ENCODE data around the gene FHIT.
"Not testable (repeated sequence)": the region's sequence is repeated elsewhere in the genome, so short reads cannot be mapped to it uniquely, and the experiment has no call there.

Gene FHIT

DNA sequence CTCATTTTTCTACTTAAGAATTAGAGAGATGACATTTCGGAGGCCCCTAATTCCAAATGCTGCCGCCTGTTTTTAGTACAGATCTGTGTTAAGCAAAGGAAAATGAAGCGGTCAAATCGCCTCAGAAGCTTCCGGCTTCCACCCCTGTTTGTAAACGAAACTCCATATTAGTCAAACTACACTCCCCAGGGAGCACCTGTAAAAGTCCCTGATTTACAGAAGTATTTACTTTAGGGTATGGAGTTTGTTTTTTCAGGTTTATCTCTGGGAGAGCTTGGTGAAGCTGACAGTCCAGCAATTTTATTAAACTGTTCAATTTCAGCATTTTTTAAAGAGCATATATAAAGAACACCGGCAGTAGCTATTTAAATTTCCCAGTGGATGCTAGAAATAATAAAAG is 319.8 kb downstream of the FHIT start:
- Mint-ChIP-seq H3K9me3 (peaks cover 8% of the 10 kb centered on the region), H3K4me1 (ENCODE audit: low read depth) (peaks cover 4% of the 10 kb centered on the region), H3K27ac (no peak overlapping the region), H3K27me3 (no peaks in the 10 kb centered on the region), H3K4me3 (no peak overlapping the region), H3K36me3 (ENCODE audit: low read depth) (no peaks in the 10 kb centered on the region)
- no peak for DNase-seq

DNA sequence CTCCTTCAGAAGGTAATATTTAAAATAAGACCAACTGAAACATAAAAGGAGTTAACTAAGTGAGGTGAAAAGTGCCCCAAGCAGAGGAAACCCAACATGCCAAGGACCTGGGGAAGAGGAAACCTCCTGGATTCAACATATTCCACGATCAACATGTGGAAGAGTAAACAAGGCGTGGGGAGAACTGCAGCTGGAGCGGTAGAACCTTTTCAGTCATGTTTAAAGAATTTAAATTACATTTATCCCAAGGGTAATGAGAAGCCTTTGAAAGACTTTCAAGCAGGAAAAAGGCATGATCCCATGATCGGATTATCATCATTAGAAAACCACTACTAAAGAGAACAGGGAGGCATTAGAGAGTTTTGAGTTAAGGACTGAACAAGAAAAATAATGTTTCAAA is 330.7 kb downstream of the FHIT start:
- Mint-ChIP-seq H3K36me3 (ENCODE audit: low read depth) (no peaks in the 10 kb centered on the region), H3K27ac (no peak overlapping the region), H3K4me1 (ENCODE audit: low read depth) (no peaks in the 10 kb centered on the region), H3K4me3 (no peak overlapping the region), H3K27me3 (no peaks in the 10 kb centered on the region), H3K9me3 (peaks cover 2% of the 10 kb centered on the region)
- no peak for DNase-seq

DNA sequence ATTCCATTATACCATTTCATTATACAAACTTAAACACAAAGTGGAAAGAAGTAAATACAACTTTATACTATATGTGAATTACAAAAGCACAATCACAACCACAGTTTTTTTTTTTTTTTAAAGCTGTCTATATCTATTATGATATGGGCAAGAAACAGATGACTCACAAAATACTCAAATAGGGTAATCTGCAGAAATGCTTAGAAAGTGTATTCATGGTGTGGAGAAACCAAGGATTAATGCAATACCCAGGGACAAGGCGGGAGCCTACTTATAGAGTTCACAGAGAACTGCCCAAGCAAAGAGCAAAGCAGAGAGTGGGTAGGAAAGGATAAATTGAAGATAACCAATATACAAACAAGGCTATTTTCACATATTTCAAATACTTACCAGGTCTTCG is 332.0 kb downstream of the FHIT start:
- Mint-ChIP-seq H3K4me3 (no peak overlapping the region), H3K27ac (no peak overlapping the region), H3K9me3 (peaks cover 2% of the 10 kb centered on the region)

DNA sequence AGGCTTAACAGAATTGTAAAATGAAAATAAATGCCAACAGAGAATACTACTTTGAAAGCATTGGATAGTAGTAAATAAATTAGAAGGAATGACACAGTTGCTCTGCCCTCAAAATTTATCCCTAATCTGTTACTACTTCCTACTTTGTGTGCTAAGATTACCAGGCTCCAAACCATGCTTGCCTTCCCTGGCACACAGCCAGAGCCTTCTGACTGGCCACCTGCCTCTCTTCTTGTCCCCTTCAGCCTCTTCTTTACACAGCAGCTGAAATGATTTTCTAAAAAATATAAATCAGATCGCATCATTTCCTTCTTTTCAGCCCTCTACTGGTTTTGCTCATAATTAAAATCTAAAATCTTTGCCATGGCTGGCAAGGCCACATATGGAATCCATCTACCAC is 334.1 kb downstream of the FHIT start:
- no peak for DNase-seq
- H3K27me3 Mint-ChIP-seq: no peaks in the 10 kb centered on the region
- no peaks in the 10 kb centered on the region for H3K36me3 Mint-ChIP-seq (ENCODE audit: low read depth)
- no peaks in the 10 kb centered on the region for H3K4me1 Mint-ChIP-seq (ENCODE audit: low read depth)
- H3K4me3 Mint-ChIP-seq: no peak overlapping the region
- no peak overlapping the region for H3K27ac Mint-ChIP-seq
- peaks cover 6% of the 10 kb centered on the region for H3K9me3 Mint-ChIP-seq

More for the DNA sequence above, 332.0 kb downstream of the FHIT start:
- Mint-ChIP-seq H3K36me3 (ENCODE audit: low read depth) (no peaks in the 10 kb centered on the region), H3K4me1 (ENCODE audit: low read depth) (no peaks in the 10 kb centered on the region), H3K27me3 (no peaks in the 10 kb centered on the region)
- DNase-seq: no peak

DNA sequence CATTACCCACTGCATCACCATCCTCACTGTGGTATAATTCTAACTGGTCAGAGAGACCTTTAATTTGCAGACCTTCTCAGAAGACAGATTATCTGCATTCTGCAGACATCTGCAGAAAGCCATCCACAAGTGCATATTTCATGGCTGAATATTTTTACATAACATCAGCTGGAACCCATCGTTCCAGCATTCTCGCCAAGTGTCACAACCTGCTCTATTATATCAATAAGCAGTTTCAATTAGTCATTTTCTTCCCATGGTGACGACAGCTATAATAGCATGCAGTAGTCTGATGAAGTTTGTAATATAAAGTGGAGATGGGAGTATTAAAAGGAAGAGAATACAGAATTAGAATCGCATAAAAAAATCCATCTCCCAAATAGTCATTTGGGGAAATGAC is 334.7 kb downstream of the FHIT start:
- peaks cover 6% of the 10 kb centered on the region for H3K9me3 Mint-ChIP-seq
- no peak overlapping the region for H3K4me3 Mint-ChIP-seq
- H3K4me1 Mint-ChIP-seq (ENCODE audit: low read depth): no peaks in the 10 kb centered on the region
- no peak for DNase-seq
- H3K27ac Mint-ChIP-seq: no peak overlapping the region
- no peaks in the 10 kb centered on the region for H3K27me3 Mint-ChIP-seq
- no peaks in the 10 kb centered on the region for H3K36me3 Mint-ChIP-seq (ENCODE audit: low read depth)

DNA sequence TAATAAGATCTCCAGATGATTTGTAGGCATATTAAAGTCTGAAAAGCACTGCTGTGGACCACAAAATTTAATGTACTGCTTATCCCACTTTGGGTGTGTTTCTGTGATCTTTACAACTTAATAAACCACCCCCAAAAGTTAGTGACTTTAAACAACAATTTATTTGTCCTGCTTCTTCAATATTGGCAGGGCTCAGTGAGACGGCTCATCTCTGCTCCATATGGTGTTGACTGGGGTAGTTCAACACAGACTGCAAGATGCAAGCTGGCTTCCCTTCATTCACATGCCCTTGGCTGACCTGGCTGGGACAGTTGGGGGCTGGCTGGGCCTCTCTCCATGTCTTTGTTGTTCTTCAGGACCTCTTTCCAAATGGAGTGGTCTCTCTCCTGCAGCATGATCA is 337.8 kb downstream of the FHIT start:
- Mint-ChIP-seq H3K27ac (no peak overlapping the region), H3K4me3 (no peak overlapping the region), H3K27me3 (no peaks in the 10 kb centered on the region), H3K36me3 (ENCODE audit: low read depth) (no peaks in the 10 kb centered on the region), H3K4me1 (ENCODE audit: low read depth) (no peaks in the 10 kb centered on the region), H3K9me3 (peaks cover 6% of the 10 kb centered on the region)
- no peak for DNase-seq

DNA sequence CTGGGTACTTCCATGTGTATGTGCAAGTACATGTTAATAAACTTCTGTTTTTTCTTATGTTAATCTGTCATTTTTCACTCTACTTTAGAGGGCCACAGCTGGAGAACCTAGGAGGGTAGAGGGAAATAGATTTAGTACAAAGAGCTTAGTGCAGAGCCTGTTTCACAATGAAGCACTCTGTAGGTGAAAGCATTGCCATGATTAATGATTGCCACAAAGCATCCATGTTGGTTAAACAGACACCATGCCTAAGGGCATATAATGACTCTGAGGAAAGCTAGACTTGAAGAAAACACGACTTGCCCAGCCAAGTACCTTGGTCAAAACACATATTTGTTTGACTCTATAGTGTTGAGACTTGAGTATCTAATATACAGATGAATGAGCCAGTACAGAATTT is 338.4 kb downstream of the FHIT start:
- H3K27me3 Mint-ChIP-seq: no peaks in the 10 kb centered on the region
- H3K36me3 Mint-ChIP-seq (ENCODE audit: low read depth): no peaks in the 10 kb centered on the region
- no peak overlapping the region for H3K27ac Mint-ChIP-seq
- no peak for DNase-seq
- H3K9me3 Mint-ChIP-seq: peaks cover 3% of the 10 kb centered on the region
- H3K4me1 Mint-ChIP-seq (ENCODE audit: low read depth): no peaks in the 10 kb centered on the region
- no peak overlapping the region for H3K4me3 Mint-ChIP-seq

DNA sequence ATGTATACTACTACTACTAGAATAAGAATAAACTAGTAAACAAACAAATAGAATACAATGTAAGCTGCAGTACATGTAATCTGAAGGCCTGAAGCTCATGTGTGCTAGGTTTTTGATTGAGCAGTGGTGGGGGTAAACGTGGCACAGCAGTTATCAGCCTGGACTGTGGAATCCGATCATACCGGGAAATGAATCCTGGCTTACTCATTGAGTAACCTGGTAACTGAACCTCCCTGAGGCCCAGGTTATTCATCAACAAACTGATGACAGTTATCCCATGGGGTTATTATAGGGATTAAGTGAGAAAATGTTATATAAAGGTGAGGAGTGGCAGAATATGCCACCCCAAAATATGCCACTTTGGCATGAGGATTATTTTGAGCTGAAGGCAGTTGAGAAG is 339.1 kb downstream of the FHIT start:
- H3K27me3 Mint-ChIP-seq: no peaks in the 10 kb centered on the region
- no peaks in the 10 kb centered on the region for H3K4me1 Mint-ChIP-seq (ENCODE audit: low read depth)
- H3K4me3 Mint-ChIP-seq: no peak overlapping the region
- no peaks in the 10 kb centered on the region for H3K36me3 Mint-ChIP-seq (ENCODE audit: low read depth)
- no peak overlapping the region for H3K27ac Mint-ChIP-seq
- peaks cover 3% of the 10 kb centered on the region for H3K9me3 Mint-ChIP-seq
- DNase-seq: no peak

DNA sequence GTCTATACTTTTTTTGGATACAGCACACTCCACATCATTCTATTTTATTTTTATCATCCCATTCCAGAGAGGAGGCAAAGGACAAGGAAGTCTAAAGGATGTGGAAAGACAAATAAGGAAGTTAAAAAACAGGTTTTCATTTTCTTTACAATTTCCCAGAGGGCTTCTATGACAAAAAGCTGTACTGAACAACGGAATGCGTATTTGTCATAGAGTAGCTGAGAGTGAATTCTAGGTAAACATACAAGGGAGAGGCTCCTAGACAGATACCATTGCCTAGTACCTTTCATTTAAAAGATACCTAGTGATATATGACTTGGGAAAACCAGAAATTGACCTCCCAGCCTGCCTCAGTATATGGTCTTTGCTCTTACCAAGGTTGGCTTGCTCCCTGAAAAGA is 341.7 kb downstream of the FHIT start:
- Mint-ChIP-seq H3K4me3 (no peak overlapping the region), H3K36me3 (ENCODE audit: low read depth) (no peaks in the 10 kb centered on the region), H3K27ac (no peak overlapping the region), H3K4me1 (ENCODE audit: low read depth) (no peaks in the 10 kb centered on the region), H3K27me3 (no peaks in the 10 kb centered on the region), H3K9me3 (peaks cover 3% of the 10 kb centered on the region)
- no peak for DNase-seq

DNA sequence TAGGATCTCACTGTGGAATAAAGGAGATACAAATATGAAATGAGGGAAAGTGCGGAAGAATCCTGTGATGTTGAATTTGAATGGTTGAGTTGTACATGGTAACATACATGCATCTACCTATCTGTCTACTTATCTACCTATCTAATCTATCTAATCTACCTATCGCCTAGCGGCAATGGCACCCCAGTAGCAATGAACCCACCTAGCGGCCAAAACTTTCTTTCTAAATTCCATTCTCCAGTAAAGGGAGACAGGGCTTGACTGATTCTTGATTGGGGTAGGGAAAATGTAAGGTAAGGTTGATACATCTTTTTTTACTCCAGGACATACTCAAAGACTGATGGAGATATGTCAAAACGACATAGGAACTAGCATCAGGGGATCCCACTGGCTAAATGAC is 345.0 kb downstream of the FHIT start:
- no peaks in the 10 kb centered on the region for H3K27me3 Mint-ChIP-seq
- no peaks in the 10 kb centered on the region for H3K9me3 Mint-ChIP-seq
- H3K36me3 Mint-ChIP-seq (ENCODE audit: low read depth): no peaks in the 10 kb centered on the region
- no peaks in the 10 kb centered on the region for H3K4me1 Mint-ChIP-seq (ENCODE audit: low read depth)
- H3K27ac Mint-ChIP-seq: no peak overlapping the region
- no peak overlapping the region for H3K4me3 Mint-ChIP-seq
- DNase-seq: no peak

DNA sequence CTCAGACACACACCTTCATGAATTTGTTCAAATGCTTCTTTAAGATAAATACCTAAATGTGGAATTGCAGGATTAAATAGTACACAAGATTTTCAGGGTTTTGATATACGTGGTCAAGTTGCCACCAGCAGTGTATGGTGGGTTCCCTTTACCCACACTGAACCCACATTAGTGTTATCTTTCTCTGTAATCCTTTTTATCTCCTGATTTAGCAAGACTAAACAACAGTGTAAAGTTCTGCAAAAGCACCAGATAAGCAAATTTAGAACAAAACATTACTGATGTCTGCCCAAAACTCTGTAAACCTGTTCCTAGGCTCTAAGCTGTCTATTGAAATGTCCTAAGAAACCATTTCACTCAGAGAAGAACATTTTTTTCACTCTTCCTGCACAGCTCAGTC is 352.9 kb downstream of the FHIT start:
- DNase-seq: no peak
- Mint-ChIP-seq H3K9me3 (no peaks in the 10 kb centered on the region), H3K36me3 (ENCODE audit: low read depth) (no peaks in the 10 kb centered on the region), H3K27ac (no peak overlapping the region), H3K4me3 (no peak overlapping the region), H3K27me3 (no peaks in the 10 kb centered on the region), H3K4me1 (ENCODE audit: low read depth) (no peaks in the 10 kb centered on the region)

DNA sequence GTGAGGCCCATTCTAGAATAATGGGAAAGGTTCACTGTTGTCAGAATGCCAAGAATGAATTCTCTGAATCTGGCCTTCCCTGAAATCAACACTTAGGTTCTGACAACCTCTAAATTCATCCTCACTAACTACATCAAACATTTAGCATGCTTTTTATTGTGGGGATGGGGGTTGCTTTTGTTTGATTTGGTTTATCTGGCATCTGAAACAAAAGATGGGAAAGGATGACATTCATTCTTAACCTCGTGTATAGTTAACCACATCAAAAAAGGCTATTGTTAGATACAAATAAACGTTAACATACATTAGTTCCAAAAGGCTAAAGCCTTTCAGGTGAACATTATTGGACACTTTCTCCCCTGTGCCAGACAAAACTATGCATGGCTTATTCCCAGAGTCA is 357.3 kb downstream of the FHIT start:
- no peak overlapping the region for H3K27ac Mint-ChIP-seq
- H3K4me1 Mint-ChIP-seq (ENCODE audit: low read depth): no peaks in the 10 kb centered on the region
- H3K4me3 Mint-ChIP-seq: no peak overlapping the region

DNA sequence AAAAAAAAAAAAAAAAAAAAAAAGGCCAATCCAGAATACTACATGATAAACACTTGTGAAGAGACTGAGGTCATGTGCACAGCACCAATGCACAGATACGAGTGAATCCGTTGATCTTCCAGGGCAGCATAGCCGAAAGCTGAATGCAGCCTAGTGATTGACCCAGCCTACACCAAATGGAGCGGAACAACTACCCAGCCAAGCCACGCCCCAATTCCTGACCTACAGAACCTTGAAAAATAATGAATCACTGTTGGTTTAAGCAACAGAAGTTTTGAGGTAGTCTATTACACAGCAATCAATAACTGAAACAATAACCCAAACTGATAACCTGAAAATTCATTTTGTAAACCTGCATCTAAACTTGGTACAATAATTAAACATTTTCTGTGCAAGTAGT is 361.0 kb downstream of the FHIT start:
- Mint-ChIP-seq H3K27me3 (no peaks in the 10 kb centered on the region), H3K4me3 (no peak overlapping the region), H3K9me3 (no peaks in the 10 kb centered on the region), H3K36me3 (ENCODE audit: low read depth) (no peaks in the 10 kb centered on the region), H3K4me1 (ENCODE audit: low read depth) (no peaks in the 10 kb centered on the region), H3K27ac (no peak overlapping the region)
- no peak for DNase-seq

More for the DNA sequence above, 357.3 kb downstream of the FHIT start:
- Mint-ChIP-seq H3K9me3 (no peaks in the 10 kb centered on the region), H3K36me3 (ENCODE audit: low read depth) (no peaks in the 10 kb centered on the region), H3K27me3 (no peaks in the 10 kb centered on the region)
- DNase-seq: no peak

DNA sequence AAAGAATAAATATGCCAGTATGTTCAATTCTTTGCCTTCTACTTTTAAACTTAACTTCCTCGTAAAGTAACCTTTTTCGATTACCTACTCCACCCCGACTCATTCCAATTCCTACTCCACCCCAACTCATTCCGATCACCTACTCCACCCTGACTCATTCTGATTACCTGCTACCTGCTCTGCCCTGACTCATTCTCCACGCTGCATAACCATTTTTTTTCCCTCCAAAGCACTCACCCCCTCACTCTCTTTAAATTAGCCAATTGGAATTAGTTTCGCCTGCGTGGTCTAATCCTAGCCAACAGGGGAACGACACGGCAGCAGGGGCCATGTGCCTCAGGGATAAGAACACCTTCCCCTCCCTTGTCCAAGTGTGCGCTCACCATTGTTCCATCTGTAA is 362.3 kb downstream of the FHIT start:
- not testable (repeated sequence) for H3K27ac Mint-ChIP-seq; H3K9me3 Mint-ChIP-seq; H3K4me3 Mint-ChIP-seq; H3K36me3 Mint-ChIP-seq (ENCODE audit: low read depth); H3K27me3 Mint-ChIP-seq; H3K4me1 Mint-ChIP-seq (ENCODE audit: low read depth); DNase-seq

DNA sequence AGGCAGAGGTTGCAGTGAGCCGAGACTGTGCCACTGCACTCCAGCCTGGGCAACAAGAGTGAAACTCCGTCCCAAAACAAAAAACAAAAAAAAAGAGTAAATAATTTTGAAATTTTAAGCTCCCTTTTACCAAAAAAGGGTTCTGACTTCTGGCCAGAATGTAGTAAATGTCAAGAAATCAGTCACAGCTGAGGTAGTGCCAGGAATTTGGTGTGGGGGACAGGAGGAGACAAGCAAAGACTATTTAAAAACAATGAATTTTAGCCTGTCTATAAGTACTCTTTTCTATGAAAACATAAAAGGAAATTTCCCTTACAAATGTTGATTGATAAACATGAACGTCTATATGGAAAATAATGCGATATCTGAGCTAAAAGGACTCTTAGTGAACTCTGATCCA is 363.7 kb downstream of the FHIT start:
- Mint-ChIP-seq H3K9me3 (peaks cover 3% of the 10 kb centered on the region), H3K27ac (no peak overlapping the region), H3K36me3 (ENCODE audit: low read depth) (no peaks in the 10 kb centered on the region), H3K27me3 (no peaks in the 10 kb centered on the region), H3K4me1 (ENCODE audit: low read depth) (no peaks in the 10 kb centered on the region), H3K4me3 (no peak overlapping the region)
- no peak for DNase-seq

DNA sequence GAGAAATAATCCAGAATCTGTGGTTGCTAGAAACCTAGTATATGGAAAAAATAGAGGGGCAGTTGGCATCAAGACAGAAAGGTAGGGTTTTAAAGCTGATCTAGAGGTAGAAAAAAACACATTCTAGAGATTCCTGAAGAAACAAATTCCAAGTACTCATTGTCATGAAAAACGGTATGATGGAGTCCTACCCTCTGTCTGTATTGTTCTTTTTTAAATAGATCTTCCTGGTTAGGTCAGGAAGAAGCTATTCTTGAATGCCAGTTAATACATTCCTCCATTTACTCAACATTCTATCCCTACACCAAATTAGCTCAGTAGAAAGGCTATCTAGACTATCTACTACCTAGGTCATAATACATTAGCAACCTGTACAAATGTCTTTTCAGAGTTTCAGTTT is 364.7 kb downstream of the FHIT start:
- Mint-ChIP-seq H3K4me3 (no peak overlapping the region), H3K27me3 (no peaks in the 10 kb centered on the region), H3K36me3 (ENCODE audit: low read depth) (no peaks in the 10 kb centered on the region), H3K9me3 (peaks cover 8% of the 10 kb centered on the region), H3K27ac (no peak overlapping the region), H3K4me1 (ENCODE audit: low read depth) (no peaks in the 10 kb centered on the region)
- no peak for DNase-seq

All from activated T-cell treated with anti-CD3 and anti-CD28 coated beads, Interleukin-2, amount 50 U/mL, for 24 hours (primary cell).